NT2/D1 (cell line): ENCODE results near the gene LIPH.

Source experiments
- SUZ12 ChIP-seq: IDR thresholded peaks from 2 replicates; pipeline ENCODE4 v1.6.1; 2011; ENCODE audit not compliant: insufficient read length, insufficient read depth; ENCODE audit errors: extremely low read depth
- YY1 ChIP-seq: IDR thresholded peaks from 2 replicates; pipeline ENCODE4 v1.6.1; 2011; ENCODE audit not compliant: insufficient read length, insufficient read depth
- ZNF274 ChIP-seq: IDR thresholded peaks from 2 replicates; pipeline ENCODE4 v1.6.1; 2011; ENCODE audit warnings: mild to moderate bottlenecking, low read depth, low read length

DNA sequence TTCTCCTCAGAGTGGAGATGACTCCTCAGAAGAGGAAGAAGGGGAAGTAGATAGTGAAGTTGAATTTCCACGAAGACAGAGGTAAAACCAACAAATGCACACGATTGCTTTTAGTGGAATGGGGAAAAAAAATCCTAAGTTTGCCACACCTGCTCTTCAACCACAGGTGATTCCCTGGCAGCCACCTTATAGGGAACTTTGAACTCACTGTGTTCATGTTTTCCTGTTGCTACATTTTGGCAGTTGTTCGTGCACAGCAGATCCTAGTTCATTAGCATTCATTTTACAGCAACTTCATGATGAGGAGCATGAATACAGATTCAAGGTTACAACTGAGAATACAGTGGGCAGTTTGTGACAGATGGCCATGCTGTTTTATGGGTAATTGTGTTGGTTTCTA is 75.1 kb downstream of the LIPH start:
- TF ChIP-seq YY1 (no peak), ZNF274 (no peak), SUZ12 (no peak)
